Breast epithelium (tissue), 3 donors: ENCODE measurements around the gene STK35.

ENCODE experiments used
- POLR2A ChIP-seq: fragments of 450-650 bp; IDR thresholded peaks from one replicate; pipeline ENCODE4 v1.6.1; 2016; ENCODE audit warnings: antibody characterized with exemption, mild to moderate bottlenecking, moderate library complexity
- POLR2AphosphoS5 ChIP-seq, 3 donors: sonication (generic); formaldehyde crosslinking; IDR thresholded peaks; one replicate each; pipeline ENCODE4 v1.6.1; 2017; ENCODE audit warnings: antibody characterized with exemption in 3 of 3
- TF ChIP-seq, protein P1 (sequence below), 3 donors: fragments of 450-650 bp; IDR thresholded peaks; one replicate each; pipeline ENCODE4 v1.5.1; 2016 to 2017; ENCODE audit warnings: antibody characterized with exemption in 3 of 3, mild to moderate bottlenecking in 3 of 3, moderate library complexity in 3 of 3

DNA sequence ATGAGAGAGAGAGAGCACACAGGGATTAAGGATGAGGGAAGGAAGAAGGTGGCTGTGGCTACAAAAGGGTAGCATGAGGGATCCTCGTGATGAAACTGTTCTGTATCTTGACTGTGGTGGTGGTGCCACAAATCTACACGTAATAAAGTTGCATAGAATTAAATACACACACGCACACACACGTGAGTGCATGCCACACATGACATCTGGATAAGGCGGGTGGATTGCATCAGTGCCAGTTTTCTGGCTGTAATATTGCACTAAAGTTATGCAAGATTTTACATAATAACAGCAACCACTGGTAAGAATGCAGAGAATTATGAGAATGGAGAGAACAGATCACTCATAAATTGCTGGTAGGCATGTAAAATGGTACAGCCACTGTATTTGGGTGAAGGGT lies 16.9 kb upstream of the STK35 start:
- TF ChIP-seq, protein P1, sequence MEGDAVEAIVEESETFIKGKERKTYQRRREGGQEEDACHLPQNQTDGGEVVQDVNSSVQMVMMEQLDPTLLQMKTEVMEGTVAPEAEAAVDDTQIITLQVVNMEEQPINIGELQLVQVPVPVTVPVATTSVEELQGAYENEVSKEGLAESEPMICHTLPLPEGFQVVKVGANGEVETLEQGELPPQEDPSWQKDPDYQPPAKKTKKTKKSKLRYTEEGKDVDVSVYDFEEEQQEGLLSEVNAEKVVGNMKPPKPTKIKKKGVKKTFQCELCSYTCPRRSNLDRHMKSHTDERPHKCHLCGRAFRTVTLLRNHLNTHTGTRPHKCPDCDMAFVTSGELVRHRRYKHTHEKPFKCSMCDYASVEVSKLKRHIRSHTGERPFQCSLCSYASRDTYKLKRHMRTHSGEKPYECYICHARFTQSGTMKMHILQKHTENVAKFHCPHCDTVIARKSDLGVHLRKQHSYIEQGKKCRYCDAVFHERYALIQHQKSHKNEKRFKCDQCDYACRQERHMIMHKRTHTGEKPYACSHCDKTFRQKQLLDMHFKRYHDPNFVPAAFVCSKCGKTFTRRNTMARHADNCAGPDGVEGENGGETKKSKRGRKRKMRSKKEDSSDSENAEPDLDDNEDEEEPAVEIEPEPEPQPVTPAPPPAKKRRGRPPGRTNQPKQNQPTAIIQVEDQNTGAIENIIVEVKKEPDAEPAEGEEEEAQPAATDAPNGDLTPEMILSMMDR (IDR thresholded peaks at IDR 0.05) = no peak
- TF ChIP-seq POLR2AphosphoS5 (IDR thresholded peaks at IDR 0.05) (no peak), POLR2A (no peak)
